ENCODE measurements around the gene PHF21B.

PHF21B gene

GRCh38 chr22:44935724-44936123, 74.1 kb downstream of the PHF21B start:
- POLR2A ChIA-PET, result no interaction called here
- CTCF ChIA-PET, result no interaction called here
- no peaks in the 10 kb centered on the region for H3K36me3 ChIP-seq (ENCODE audit: control insufficient read depth in 2 of 2, insufficient read depth in 1 of 2, low read length in 2 of 2)

DNA sequence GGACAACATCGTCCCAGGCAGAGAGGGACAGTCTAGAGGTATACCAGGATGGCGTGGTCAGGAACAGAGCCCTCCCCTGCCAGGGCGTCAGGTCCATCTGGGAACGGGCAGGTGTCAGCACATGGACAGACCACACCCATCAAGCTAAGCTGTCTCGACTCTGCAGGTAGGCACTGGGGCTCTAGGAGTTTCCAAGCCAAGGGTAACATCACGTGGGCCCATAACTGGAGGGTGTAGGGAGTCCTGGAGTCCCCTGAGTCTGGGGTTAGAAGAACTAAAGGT, 75.4 kb downstream of the PHF21B start:
- CTCF ChIA-PET, result no interaction called here
- no peak overlapping the region for H3K4me3 ChIP-seq (ENCODE audit: low read depth, low read length)
- no peaks in the 10 kb centered on the region for H3K4me1 ChIP-seq (ENCODE audit: control insufficient read depth, insufficient read depth, low read length)
- no peaks in the 10 kb centered on the region for H3K9me3 ChIP-seq (ENCODE audit: control insufficient read depth, insufficient read depth, low read depth, low read length)
- no peaks in the 10 kb centered on the region for H3K36me3 ChIP-seq (ENCODE audit: control insufficient read depth in 2 of 2, insufficient read depth in 1 of 2, low read length in 2 of 2)
- H3K27ac ChIP-seq (ENCODE audit: extremely low read depth, low read depth, low read length), result no peak overlapping the region
- POLR2A ChIA-PET, result no interaction called here
- no peak for TF ChIP-seq SP2 (tag by site-specific recombination; IDR thresholded peaks at IDR 0.05)
- TF ChIP-seq ZNF18 (tag by site-specific recombination; IDR thresholded peaks at IDR 0.05), result no peak
- no peak for TF ChIP-seq OSR2 (tag by site-specific recombination; IDR thresholded peaks at IDR 0.05)
- TF ChIP-seq, protein P1, sequence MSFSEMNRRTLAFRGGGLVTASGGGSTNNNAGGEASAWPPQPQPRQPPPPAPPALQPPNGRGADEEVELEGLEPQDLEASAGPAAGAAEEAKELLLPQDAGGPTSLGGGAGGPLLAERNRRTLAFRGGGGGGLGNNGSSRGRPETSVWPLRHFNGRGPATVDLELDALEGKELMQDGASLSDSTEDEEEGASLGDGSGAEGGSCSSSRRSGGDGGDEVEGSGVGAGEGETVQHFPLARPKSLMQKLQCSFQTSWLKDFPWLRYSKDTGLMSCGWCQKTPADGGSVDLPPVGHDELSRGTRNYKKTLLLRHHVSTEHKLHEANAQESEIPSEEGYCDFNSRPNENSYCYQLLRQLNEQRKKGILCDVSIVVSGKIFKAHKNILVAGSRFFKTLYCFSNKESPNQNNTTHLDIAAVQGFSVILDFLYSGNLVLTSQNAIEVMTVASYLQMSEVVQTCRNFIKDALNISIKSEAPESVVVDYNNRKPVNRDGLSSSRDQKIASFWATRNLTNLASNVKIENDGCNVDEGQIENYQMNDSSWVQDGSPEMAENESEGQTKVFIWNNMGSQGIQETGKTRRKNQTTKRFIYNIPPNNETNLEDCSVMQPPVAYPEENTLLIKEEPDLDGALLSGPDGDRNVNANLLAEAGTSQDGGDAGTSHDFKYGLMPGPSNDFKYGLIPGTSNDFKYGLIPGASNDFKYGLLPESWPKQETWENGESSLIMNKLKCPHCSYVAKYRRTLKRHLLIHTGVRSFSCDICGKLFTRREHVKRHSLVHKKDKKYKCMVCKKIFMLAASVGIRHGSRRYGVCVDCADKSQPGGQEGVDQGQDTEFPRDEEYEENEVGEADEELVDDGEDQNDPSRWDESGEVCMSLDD (tag by site-specific recombination; IDR thresholded peaks at IDR 0.05), result no peak
- TF ChIP-seq ZSCAN16 (tag by site-specific recombination; IDR thresholded peaks at IDR 0.05), result no peak
- no peak for TF ChIP-seq ZNF157 (tag by site-specific recombination; IDR thresholded peaks at IDR 0.05)
- TF ChIP-seq, protein P2, sequence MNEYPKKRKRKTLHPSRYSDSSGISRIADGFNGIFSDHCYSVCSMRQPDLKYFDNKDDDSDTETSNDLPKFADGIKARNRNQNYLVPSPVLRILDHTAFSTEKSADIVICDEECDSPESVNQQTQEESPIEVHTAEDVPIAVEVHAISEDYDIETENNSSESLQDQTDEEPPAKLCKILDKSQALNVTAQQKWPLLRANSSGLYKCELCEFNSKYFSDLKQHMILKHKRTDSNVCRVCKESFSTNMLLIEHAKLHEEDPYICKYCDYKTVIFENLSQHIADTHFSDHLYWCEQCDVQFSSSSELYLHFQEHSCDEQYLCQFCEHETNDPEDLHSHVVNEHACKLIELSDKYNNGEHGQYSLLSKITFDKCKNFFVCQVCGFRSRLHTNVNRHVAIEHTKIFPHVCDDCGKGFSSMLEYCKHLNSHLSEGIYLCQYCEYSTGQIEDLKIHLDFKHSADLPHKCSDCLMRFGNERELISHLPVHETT (tag by site-specific recombination; IDR thresholded peaks at IDR 0.05), result no peak
- no peak for TF ChIP-seq ZNF791 (tag by site-specific recombination; IDR thresholded peaks at IDR 0.05)
- TF ChIP-seq ZNF747 (tag by site-specific recombination; IDR thresholded peaks at IDR 0.05), result no peak

More at GRCh38 chr22:44935724-44936123, 74.1 kb downstream of the PHF21B start:
- H3K4me3 ChIP-seq (ENCODE audit: low read depth, low read length), result no peak overlapping the region
- no peaks in the 10 kb centered on the region for H3K9me3 ChIP-seq (ENCODE audit: control insufficient read depth, insufficient read depth, low read depth, low read length)
- H3K4me1 ChIP-seq (ENCODE audit: control insufficient read depth, insufficient read depth, low read length), result no peaks in the 10 kb centered on the region
- H3K27ac ChIP-seq (ENCODE audit: extremely low read depth, low read depth, low read length), result no peak overlapping the region
- no peak for TF ChIP-seq ZNF623 (tag by site-specific recombination; IDR thresholded peaks at IDR 0.05)
- no peak for TF ChIP-seq ZNF513 (tag by site-specific recombination; IDR thresholded peaks at IDR 0.05)
- TF ChIP-seq, protein P3, sequence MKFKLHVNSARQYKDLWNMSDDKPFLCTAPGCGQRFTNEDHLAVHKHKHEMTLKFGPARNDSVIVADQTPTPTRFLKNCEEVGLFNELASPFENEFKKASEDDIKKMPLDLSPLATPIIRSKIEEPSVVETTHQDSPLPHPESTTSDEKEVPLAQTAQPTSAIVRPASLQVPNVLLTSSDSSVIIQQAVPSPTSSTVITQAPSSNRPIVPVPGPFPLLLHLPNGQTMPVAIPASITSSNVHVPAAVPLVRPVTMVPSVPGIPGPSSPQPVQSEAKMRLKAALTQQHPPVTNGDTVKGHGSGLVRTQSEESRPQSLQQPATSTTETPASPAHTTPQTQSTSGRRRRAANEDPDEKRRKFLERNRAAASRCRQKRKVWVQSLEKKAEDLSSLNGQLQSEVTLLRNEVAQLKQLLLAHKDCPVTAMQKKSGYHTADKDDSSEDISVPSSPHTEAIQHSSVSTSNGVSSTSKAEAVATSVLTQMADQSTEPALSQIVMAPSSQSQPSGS (tag by site-specific recombination; IDR thresholded peaks at IDR 0.05; ENCODE audit: low read depth), result no peak
- TF ChIP-seq, protein P4, sequence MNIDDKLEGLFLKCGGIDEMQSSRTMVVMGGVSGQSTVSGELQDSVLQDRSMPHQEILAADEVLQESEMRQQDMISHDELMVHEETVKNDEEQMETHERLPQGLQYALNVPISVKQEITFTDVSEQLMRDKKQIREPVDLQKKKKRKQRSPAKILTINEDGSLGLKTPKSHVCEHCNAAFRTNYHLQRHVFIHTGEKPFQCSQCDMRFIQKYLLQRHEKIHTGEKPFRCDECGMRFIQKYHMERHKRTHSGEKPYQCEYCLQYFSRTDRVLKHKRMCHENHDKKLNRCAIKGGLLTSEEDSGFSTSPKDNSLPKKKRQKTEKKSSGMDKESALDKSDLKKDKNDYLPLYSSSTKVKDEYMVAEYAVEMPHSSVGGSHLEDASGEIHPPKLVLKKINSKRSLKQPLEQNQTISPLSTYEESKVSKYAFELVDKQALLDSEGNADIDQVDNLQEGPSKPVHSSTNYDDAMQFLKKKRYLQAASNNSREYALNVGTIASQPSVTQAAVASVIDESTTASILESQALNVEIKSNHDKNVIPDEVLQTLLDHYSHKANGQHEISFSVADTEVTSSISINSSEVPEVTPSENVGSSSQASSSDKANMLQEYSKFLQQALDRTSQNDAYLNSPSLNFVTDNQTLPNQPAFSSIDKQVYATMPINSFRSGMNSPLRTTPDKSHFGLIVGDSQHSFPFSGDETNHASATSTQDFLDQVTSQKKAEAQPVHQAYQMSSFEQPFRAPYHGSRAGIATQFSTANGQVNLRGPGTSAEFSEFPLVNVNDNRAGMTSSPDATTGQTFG (tag by site-specific recombination; IDR thresholded peaks at IDR 0.05; ENCODE audit: borderline replicate concordance), result no peak
- TF ChIP-seq ZNF621 (tag by site-specific recombination; IDR thresholded peaks at IDR 0.05), result no peak
- no peak for TF ChIP-seq BCL11A (tag by site-specific recombination; IDR thresholded peaks at IDR 0.05; ENCODE audit: low read depth)
- TF ChIP-seq ZNF48 (tag by site-specific recombination; IDR thresholded peaks at IDR 0.05), result no peak
- no peak for TF ChIP-seq ZNF366 (tag by site-specific recombination; conservative IDR thresholded peaks at IDR 0.05)
- no peak for TF ChIP-seq ZNF221 (tag by site-specific recombination; IDR thresholded peaks at IDR 0.05; ENCODE audit: borderline replicate concordance)
- no peak for TF ChIP-seq ZNF211 (tag by site-specific recombination; IDR thresholded peaks at IDR 0.05; ENCODE audit: low read depth)
- TF ChIP-seq ZBTB44 (tag by site-specific recombination; IDR thresholded peaks at IDR 0.05), result no peak
- TF ChIP-seq ZNF571 (tag by site-specific recombination; IDR thresholded peaks at IDR 0.05), result no peak

Data from HEK293 (cell line).